Cortex of kidney (tissue), 1 donor: Measurements from ENCODE around the gene CCR7.
"Not testable (repeated sequence)": the region's sequence is repeated elsewhere in the genome, so short reads cannot be mapped to it uniquely, and the experiment has no call there.

Source experiments
- DNase-seq: peaks from one replicate; lab custom pipeline; 2025; lab: John Stamatoyannopoulos, UW

CCR7 gene

GRCh38 chr17:40551091-40551878, 14.0 kb downstream of the CCR7 start:
- DNase-seq = no peak

- no peak for DNase-seq
Measured at GRCh38 chr17:40550608-40551007, 14.7 kb downstream of the CCR7 start.

DNA sequence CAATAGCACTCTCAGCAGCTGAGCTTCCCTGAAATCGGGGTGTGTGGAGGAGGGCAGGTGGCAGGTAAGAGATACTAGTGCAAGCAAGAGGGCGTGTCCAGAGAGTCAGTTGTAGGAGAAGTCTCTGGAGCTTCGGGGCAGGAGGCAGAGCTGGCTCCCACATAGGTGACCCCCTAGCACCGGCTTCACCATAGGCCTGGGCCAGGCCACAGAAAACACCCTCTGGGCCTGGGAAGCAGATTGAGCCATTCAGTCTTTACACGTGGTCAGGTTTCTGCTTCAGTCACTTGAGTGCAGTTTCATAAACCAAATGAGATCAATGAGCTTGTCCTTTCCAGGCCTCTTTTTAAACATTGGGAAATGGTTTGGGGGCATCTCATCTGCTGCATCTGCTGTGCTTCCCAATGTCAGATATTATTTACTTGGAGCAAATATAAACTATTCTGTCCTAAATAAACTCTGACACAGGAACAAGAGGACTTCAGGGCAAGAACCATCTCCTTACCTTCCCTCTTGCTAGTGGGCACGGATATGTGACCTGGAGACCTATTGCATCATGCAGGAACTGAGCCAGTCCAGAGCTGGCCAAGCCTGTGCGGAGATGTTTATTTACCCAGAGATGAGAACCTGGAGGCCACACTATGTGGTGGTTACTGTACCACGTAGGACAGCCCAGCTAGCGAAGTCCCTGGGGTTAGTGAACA, 16.1 kb downstream of the CCR7 start:
- DNase-seq = no peak

GRCh38 chr17:40548491-40548981, 16.7 kb downstream of the CCR7 start:
- no peak for DNase-seq

GRCh38 chr17:40547785-40548478, 17.3 kb downstream of the CCR7 start:
- no peak for DNase-seq

- no peak for DNase-seq
Measured at GRCh38 chr17:40547079-40547784, 18.0 kb downstream of the CCR7 start.

GRCh38 chr17:40546497-40546896, 18.8 kb downstream of the CCR7 start:
- not testable (repeated sequence) for DNase-seq

DNA sequence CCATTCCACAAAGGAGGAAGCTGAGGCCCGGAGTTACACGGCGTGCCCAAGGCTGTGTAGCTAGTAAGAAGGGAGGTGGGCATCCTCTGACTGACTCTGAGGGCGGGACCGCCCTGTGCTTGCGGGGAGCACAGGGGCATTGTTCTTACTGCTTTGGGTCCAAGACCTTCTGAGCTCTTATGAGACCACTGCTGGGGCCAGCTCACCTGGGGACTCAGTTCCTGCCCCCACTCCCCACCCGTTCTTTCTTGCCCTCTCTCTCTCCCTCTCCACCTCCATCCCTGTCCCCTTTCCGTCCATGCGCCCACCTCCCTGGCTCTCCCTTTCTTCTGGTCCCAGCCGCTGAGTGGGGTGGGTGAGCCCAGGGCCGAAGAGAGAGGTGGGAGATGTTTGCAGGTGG, 19.6 kb downstream of the CCR7 start:
- no peak for DNase-seq

GRCh38 chr17:40542558-40543411, 22.5 kb downstream of the CCR7 start:
- DNase-seq = no peak

GRCh38 chr17:40541873-40542557, 23.3 kb downstream of the CCR7 start:
- no peak for DNase-seq

GRCh38 chr17:40541060-40541872, 24.0 kb downstream of the CCR7 start:
- no peak for DNase-seq

DNA sequence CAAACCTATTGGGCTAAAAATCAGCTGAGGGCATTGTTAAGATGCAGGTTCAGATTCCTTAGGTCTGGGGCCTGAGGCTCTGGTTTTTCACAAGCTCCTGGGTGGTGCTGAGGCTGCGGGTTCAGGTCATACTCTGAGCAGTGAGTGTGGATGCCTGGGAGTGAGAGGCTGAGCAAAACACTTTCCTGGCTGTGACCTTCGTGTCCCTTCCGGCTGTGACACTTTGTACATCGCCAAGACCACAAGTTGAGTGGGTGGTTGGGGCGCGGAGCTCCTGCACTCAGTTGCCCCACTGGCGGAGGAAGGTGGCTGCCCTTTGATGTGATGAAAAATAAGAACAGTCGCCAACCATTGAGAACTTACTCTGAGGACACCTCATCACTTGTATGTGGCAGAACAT, 24.8 kb downstream of the CCR7 start:
- no peak for DNase-seq

GRCh38 chr17:40539711-40540411, 25.4 kb downstream of the CCR7 start:
- no peak for DNase-seq

DNA sequence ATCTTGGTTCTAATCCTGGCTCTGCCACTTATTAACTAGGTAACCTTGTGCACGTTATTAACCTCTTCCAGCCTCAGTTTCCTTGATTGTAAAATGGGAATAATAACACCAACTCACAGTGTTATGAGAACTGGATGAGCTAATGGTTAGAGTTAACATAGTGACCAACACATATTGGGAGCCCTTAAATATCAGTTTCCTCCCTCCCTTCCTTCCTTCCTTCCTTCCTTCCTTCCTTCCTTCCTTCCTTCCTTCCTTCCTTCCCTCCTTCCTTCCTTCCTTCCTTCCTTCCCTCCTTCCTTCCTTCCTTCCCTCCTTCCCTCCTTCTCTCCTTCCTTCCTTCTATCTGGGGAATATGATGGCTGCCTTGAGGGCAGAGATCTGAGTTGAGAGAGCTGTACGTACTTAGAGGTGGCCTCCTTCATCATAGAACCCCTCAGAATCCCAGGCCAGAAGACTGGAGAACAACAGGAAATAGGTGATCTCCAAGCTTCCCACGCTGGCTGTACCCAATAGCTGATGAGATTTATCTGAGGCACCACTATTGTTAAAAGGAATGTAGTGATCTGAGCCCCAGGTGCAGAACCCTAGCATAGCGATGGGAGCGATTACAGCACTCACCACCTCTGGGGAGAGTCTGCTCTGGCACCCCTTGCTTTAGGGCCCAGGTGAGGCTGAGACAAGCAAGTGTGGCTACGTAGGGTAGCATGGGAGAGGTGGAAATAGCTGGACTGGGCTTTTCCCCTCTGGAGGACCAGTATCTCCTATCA, 26.2 kb downstream of the CCR7 start:
- DNase-seq = no peak

DNA sequence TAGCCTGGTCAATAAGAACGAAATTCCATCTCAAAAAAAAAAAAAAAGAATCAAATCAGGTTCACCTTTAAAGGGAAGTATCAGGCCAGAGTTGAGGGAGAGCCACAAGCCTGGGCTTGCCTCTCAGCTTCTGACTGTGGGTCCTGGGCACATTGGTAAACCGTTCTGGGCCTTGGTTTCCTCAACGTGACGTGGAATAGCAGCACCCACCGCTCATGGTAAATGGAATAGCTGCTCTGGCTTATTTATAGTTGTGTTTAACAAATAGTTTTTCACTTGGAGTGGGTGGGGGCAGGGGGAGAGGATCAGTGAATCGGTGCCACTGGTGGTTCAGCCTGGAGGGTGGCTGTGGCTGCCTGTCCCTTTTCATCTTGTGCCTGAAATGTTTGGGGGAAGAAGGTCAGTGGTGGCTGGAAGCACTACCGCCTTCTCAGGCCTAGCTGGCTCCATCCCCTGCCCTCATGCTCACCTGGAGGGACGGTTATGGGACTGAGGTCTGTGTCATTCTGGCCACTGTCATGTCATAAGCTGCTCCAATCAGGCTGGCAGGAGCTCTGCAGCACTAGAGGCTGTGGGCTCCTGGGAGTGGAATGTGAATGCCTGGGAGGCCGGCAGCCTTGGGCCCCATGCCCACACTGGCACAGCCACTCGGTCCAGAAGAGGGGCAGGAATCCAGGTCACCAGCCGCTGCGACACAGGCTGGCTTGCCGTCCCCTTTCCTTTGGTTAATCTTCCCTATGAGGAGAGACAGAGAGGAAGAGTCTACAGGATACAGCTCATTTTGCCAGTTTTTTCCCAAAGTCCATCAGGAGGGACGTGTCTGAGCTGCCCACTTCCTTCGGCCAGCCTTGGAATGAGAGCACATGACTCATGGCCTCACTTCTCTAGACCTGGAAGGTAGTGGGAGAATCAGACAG, 27.0 kb downstream of the CCR7 start:
- DNase-seq = no peak

DNA sequence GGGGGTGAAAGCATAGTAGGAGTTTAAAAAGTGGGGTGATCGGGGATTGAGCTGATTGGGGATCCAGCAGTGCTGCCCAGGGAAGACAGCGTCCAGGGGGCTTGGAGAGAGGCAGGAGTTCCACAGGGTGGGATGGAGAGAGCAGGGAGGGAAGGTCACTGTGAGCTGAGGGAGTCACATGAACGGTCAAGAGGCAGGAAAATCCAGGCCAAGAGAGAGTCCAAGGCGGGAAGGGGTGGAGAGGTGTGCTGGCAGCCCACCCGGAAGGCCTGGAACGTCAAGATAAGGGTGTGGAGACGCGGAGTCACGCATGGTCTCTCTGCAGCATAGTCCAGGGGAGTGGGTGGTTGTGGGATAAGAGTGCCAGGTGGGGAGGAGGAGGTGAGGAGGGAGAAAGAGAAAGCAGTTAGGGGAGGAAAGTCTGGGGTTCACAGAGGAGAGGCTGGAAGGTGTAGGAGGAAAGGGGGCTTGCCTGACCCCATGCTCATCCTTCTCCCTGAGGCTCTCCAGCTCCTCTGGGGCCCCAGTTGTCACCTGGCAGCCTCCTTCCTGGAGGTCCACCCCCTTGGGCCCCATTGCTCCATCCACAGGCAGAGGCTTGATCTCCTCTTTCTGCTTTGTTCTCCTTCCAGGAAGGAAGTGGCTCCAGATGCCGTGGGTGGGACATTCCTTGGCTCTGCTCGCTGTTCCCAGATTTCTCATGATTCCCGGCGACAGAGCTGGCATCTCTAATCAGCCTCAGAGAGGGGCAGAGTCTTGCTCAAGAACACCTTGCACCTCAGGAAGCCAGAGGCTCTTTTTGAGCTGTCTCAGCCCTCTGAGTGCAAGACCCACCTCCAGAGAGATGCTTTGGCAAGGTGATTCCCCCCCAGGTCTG, 28.7 kb downstream of the CCR7 start:
- no peak for DNase-seq
